Lower leg skin (tissue), 4 donors: Measurements from ENCODE around the gene SUGCT. TPM values are rescaled to one million over a fixed set of nuclear protein-coding genes. Genes with fewer than 3 reads are reported as not detected.

Experiments used
- DNase-seq, 2 donors: peaks; one replicate each; pipeline ENCODE4 v3.0.0-alpha.2; 2019; ENCODE audit warnings: low spot score in 2 of 2
- H3K4me3 ChIP-seq: fragments of 200-600 bp; sonication (generic); 2 replicates; pipeline ENCODE4 v1.5.1; 2017; ENCODE audit warnings: mild to moderate bottlenecking, low read depth; ENCODE audit not compliant: poor library complexity, severe bottlenecking
- POLR2A ChIP-seq, 2 donors: fragments of 450-650 bp; IDR thresholded peaks; one replicate each; pipeline ENCODE4 v1.6.1; 2016 to 2017; ENCODE audit warnings: antibody characterized with exemption in 2 of 2, mild to moderate bottlenecking in 1 of 2, moderate library complexity in 1 of 2
- WGBS, 2 donors: methylation state at CpG; one replicate each; pipeline ENCODE4 v1.1.5; 2018; 5-methylcytosine and 5-hydroxymethylcytosine counted together
- intact Hi-C: fragments of 100-400 bp; cut with DNase I; formaldehyde crosslinking; loops from one replicate; pipeline ENCODE4 v1.15.0; 2023; ENCODE audit warnings: low total_unique reads
- total RNA-seq, 4 donors: library from RNA; depleted of rRNA; stranded (reverse); fragments of >200 nt; gene quantifications; one replicate each; pipeline ENCODE4 v1.1.0, GENCODE V29; 2016
- TF ChIP-seq, protein P1 (sequence below), 3 donors: fragments of 450-650 bp; IDR thresholded peaks; one replicate each; pipeline ENCODE4 v1.5.1; 2016; ENCODE audit warnings: antibody characterized with exemption in 3 of 3, mild to moderate bottlenecking in 3 of 3, moderate library complexity in 2 of 3

The SUGCT gene
- total RNA-seq, 4 donors from 2014 or later, result 0.49 to 1.6 (median 0.59) TPM; not detected in 1

DNA sequence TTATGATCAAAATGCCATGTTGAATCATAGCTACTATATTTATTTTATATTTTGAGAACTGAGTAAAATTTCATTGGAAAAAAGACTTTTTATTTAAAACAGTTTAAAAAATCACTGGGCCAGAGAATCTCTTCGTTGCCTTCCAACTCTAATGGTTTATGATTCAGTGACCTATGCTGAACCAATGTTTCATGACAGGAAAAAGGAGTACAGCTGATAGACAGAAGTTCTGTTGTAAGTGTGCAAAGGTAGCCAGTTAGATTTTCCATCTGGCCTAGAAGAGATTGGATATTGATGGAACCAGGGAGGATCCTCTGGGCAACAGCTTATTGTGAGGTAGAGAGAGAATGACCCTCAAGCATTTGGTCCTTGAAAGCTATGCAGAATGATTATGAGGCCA is 745.8 kb downstream of the SUGCT start:
- DNase-seq, result no peak
- WGBS, 2 donors, result 0 to 85% methylated on average over 1 of the region's 1 CpG
- TF ChIP-seq, protein P1, sequence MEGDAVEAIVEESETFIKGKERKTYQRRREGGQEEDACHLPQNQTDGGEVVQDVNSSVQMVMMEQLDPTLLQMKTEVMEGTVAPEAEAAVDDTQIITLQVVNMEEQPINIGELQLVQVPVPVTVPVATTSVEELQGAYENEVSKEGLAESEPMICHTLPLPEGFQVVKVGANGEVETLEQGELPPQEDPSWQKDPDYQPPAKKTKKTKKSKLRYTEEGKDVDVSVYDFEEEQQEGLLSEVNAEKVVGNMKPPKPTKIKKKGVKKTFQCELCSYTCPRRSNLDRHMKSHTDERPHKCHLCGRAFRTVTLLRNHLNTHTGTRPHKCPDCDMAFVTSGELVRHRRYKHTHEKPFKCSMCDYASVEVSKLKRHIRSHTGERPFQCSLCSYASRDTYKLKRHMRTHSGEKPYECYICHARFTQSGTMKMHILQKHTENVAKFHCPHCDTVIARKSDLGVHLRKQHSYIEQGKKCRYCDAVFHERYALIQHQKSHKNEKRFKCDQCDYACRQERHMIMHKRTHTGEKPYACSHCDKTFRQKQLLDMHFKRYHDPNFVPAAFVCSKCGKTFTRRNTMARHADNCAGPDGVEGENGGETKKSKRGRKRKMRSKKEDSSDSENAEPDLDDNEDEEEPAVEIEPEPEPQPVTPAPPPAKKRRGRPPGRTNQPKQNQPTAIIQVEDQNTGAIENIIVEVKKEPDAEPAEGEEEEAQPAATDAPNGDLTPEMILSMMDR (IDR thresholded peaks at IDR 0.05), result no peak
- TF ChIP-seq POLR2A (IDR thresholded peaks at IDR 0.05), result no peak
- intact Hi-C loops, result no loop called here
- no peak overlapping the region for H3K4me3 ChIP-seq

DNA sequence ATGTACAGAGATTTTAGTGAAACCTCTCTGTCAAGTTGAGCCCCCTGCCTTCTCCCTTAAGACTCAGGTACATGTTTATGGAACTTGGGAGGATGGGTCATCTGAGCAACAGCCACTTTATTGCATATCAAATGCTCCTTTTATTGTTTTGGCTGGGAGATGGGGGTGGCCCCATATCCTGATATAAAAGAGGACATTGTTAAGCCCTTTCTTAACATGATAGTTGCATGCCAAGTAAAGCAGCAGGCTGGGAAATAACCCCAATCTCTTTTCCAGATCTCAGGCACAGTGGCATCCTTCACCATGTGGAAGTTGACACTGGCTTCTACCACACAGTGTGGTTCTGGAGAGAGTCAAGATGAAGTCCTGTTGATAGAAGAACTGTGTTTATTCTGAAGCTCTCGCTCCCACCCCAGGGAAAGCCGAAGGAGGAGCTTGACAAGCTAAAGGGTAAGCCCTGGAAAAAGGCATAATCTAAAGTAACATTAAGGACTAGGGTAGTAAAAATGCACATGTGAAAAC is 746.7 kb downstream of the SUGCT start:
- no peak for DNase-seq
- intact Hi-C loops, result no loop called here
- no peak for TF ChIP-seq POLR2A (IDR thresholded peaks at IDR 0.05)
- TF ChIP-seq, protein P1 (IDR thresholded peaks at IDR 0.05), result no peak
- H3K4me3 ChIP-seq, result no peak overlapping the region
- WGBS, 2 donors, result 86 to 97% methylated on average over 2 of the region's 2 CpGs

DNA sequence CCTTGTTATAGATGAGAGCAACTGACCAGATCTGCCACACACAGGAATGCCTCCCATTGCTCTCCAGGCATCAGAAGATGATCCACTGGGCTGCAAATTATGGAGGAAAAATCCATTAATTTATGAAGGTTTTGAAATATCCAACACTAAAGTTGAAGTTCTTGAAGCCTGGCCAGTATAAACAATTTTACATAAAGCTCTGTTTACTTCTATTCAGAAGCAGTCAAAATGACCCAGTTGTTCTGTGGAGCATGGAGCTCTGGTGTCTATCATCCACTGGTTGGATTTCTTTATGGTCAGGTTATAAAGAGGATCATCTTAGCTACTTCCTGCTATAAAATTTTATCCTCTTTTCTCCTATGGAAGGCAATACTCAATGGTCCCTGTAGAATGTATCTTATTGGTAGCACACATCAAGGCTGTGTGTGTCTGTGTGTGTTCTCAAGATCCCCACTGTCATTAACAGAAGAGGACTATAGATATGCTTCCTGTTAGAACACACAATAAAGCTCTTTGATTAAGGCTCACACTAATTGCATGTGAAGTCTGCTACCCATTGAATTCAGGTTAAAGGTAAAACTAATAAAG is 747.4 kb downstream of the SUGCT start:
- intact Hi-C loops, result no loop called here
- TF ChIP-seq POLR2A (IDR thresholded peaks at IDR 0.05), result no peak
- TF ChIP-seq, protein P1 (IDR thresholded peaks at IDR 0.05), result no peak
- no peak overlapping the region for H3K4me3 ChIP-seq

DNA sequence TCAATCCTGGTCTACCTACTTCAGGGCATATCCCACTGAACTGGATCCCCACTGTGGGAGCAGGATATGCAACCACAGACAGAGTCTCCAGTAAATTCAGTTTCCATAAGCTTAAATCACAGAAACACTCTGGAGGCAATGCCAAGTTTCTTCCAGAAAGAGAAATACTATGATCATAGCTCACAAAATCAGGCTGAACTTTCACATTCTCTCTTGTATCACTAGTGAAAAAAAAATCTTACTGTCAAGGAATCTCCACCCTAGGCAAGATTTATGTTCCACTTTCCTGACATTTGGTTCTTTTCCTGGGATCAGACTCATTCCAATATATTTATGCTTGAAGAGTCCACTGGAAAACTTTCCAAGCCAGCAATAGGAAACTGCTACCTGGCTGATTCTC is 749.0 kb downstream of the SUGCT start:
- no peak for TF ChIP-seq POLR2A (IDR thresholded peaks at IDR 0.05)
- TF ChIP-seq, protein P1 (IDR thresholded peaks at IDR 0.05), result no peak
- intact Hi-C loops, result no loop called here
- DNase-seq, result no peak
- H3K4me3 ChIP-seq, result no peak overlapping the region

More for the DNA sequence above, 747.4 kb downstream of the SUGCT start:
- DNase-seq, result no peak

DNA sequence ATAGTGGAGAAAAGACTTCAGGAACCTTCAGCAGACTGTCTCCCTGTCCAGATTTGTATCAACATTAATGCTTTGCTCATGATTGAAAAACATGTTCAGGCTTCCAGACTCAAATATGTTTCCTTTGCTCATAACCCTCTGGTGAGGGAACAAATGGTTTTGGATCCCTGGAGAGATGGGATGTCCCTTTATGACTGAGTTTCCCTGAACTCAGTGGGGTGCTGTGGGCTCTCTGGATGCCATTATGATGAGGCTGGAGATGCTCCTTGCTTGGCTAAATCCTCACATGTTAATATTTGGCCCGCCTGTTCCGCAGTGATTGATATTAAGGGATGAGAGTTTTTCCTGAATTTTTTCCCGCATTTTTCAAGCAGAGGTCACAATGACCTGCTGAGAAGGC is 749.4 kb downstream of the SUGCT start:
- DNase-seq, result no peak
- H3K4me3 ChIP-seq, result no peak overlapping the region
- intact Hi-C loops, result no loop called here
- 92 to 99% methylated on average over 3 of the region's 3 CpGs for WGBS, 2 donors
- no peak for TF ChIP-seq POLR2A (IDR thresholded peaks at IDR 0.05)
- TF ChIP-seq, protein P1 (IDR thresholded peaks at IDR 0.05), result no peak

DNA sequence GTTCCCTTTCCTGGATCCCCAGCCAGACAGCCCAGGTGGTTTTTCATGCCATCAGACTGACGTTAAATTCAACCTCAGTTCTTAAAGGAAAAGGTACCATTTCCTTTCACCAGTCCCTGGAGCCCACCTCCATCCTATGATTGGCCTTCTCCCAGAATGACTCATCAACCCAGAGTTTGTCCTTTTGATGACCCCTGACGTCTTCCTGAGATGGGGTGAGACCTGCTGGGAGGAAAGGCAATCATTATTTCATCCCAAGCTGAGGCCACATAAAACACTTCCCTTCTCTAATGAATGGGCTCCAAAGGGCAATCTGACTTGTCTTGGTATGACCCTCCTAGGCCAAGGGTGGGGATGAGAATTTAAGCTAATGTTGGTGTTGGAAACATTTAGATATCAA is 750.7 kb downstream of the SUGCT start:
- no peak overlapping the region for H3K4me3 ChIP-seq
- no peak for DNase-seq
- whole genome bisulfite sequencing, 2 donors, result 62 to 67% methylated on average over 2 of the region's 2 CpGs
- intact Hi-C loops, result no loop called here
- TF ChIP-seq POLR2A (IDR thresholded peaks at IDR 0.05), result no peak
- TF ChIP-seq, protein P1 (IDR thresholded peaks at IDR 0.05), result no peak
